Nephron (organoid): ENCODE data around the gene ANAPC2.

Source experiments
- H3K27ac Mint-ChIP-seq, 3 experiments: 2 replicates each; pipeline ENCODE4 v1.8.0; 2020; ENCODE audit warnings: mixed read lengths in 3 of 3, mild to moderate bottlenecking in 2 of 3, moderate library complexity in 1 of 3
- H3K27me3 Mint-ChIP-seq: 2 replicates; pipeline ENCODE4 v1.8.0; 2021; ENCODE audit warnings: low read depth, mild to moderate bottlenecking, moderate library complexity, mixed read lengths
- H3K36me3 Mint-ChIP-seq: 2 replicates; pipeline ENCODE4 v1.8.0; 2020; ENCODE audit warnings: low read depth, mixed read lengths
- H3K4me1 Mint-ChIP-seq: 2 replicates; pipeline ENCODE4 v1.8.0; 2020; ENCODE audit warnings: mixed read lengths
- H3K4me3 Mint-ChIP-seq, 3 experiments: 2 replicates each; pipeline ENCODE4 v1.8.0; 2020; ENCODE audit warnings: mild to moderate bottlenecking in 3 of 3, mixed read lengths in 3 of 3, moderate library complexity in 2 of 3
- H3K9me3 Mint-ChIP-seq: 2 replicates; pipeline ENCODE4 v1.8.0; 2020; ENCODE audit warnings: mixed read lengths
- TF ChIP-seq, protein P1 (sequence below), 3 experiments: fragments of 200-600 bp; sonication (generic); IDR thresholded peaks; one replicate each; pipeline ENCODE4 v1.5.0; 2021; ENCODE audit warnings: antibody characterized with exemption in 3 of 3; ENCODE audit not compliant: unreplicated experiment in 3 of 3

ANAPC2 gene

DNA sequence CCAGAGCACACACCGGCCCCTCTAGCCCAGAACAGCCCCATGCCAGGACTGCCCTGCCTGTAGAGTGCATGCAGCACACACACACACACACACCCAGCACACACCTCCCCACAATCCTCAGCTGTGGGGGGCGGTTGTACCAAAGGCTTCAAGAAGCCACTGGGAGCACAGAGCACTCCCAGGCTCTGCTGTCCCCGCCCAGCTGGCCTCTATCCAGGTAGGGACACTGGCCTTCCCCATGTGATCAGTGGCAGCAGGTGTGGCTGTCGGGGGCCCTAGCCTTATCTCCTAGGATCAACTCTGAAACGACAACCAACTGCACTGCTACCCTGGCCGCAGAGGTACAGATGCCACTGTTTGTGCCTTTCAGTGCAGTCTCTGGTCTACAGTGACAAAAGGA is 2.0 kb downstream of the ANAPC2 start:
- Mint-ChIP-seq H3K4me3 (peak overlapping the region; percentile 91 to 95 (median 94)), H3K27me3 (no peaks in the 10 kb centered on the region), H3K27ac (no peak overlapping the region), H3K36me3 (peaks cover 11% of the 10 kb centered on the region), H3K4me1 (peaks cover 32% of the 10 kb centered on the region), H3K9me3 (no peaks in the 10 kb centered on the region)
- TF ChIP-seq, protein P1, sequence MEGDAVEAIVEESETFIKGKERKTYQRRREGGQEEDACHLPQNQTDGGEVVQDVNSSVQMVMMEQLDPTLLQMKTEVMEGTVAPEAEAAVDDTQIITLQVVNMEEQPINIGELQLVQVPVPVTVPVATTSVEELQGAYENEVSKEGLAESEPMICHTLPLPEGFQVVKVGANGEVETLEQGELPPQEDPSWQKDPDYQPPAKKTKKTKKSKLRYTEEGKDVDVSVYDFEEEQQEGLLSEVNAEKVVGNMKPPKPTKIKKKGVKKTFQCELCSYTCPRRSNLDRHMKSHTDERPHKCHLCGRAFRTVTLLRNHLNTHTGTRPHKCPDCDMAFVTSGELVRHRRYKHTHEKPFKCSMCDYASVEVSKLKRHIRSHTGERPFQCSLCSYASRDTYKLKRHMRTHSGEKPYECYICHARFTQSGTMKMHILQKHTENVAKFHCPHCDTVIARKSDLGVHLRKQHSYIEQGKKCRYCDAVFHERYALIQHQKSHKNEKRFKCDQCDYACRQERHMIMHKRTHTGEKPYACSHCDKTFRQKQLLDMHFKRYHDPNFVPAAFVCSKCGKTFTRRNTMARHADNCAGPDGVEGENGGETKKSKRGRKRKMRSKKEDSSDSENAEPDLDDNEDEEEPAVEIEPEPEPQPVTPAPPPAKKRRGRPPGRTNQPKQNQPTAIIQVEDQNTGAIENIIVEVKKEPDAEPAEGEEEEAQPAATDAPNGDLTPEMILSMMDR (IDR thresholded peaks at IDR 0.05; ENCODE audit: unreplicated experiment in 3 of 3): no peak

DNA sequence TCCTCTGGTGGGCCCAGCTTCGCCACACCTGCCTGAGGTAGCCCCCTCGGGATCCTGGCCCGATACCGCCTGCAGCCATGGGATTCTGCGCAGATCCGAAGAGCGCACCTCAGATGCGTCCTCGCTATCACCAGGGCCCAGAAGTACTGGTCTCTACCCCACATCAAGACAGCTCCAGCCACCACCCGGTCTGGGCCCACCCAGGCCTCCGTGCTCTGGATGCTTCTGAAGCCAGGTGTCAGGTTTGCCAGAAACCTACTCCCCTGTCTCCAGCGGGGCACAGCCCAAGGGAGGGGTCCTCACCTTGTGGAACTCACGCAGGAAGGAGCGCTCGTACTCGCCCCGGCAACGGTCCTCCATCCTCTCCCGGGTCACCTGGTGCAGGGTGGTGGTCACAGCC is 2.4 kb downstream of the ANAPC2 start:
- H3K27ac Mint-ChIP-seq: no peak overlapping the region
- TF ChIP-seq, protein P1 (IDR thresholded peaks at IDR 0.05; ENCODE audit: unreplicated experiment in 3 of 3): no peak
- H3K4me3 Mint-ChIP-seq: peak overlapping the region; percentile 91 to 95 (median 94)
- peaks cover 30% of the 10 kb centered on the region for H3K4me1 Mint-ChIP-seq
- H3K27me3 Mint-ChIP-seq: no peaks in the 10 kb centered on the region
- H3K36me3 Mint-ChIP-seq: peaks cover 11% of the 10 kb centered on the region
- no peaks in the 10 kb centered on the region for H3K9me3 Mint-ChIP-seq

DNA sequence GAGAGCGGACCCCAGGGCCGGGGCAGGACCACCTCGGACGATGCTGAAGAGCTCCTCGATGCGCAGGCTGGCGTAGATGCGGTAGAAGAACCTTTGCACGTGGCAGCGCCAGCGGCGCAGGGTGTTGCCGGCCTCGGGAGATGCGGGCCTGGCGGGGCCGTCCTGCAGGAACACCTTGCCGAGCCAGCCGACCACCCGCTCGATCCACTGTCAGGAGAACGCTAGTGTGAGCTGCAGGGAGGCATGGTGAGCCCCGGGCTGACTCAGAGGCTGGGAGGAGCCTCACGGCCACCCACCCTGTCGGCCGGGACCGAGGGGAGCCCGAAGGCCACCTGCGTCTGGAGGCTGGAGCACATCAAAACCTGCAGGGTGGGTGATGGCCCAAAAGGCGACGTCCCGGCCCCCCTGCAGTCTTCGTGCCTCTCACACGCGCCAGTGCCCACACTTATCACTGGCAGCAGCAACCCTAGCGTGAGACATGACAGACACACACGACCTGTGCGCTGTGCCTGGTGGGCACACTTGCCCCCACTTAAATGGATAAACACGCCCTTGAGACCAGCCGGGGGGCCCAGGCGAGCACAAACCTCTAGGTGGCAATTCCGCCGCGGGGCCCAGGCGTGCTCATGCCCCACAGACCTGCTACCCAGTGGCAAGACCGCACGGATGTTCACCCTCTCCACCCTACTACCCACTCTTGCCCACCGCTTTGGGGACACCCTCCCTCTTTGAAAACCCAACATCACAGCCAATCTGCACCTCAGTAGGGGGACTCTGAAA is 3.3 kb downstream of the ANAPC2 start:
- Mint-ChIP-seq H3K9me3 (no peaks in the 10 kb centered on the region), H3K4me1 (peaks cover 24% of the 10 kb centered on the region), H3K4me3 (no peak overlapping the region), H3K27me3 (no peaks in the 10 kb centered on the region), H3K36me3 (peaks cover 11% of the 10 kb centered on the region), H3K27ac (no peak overlapping the region)
- TF ChIP-seq, protein P1 (IDR thresholded peaks at IDR 0.05; ENCODE audit: unreplicated experiment in 3 of 3): no peak

DNA sequence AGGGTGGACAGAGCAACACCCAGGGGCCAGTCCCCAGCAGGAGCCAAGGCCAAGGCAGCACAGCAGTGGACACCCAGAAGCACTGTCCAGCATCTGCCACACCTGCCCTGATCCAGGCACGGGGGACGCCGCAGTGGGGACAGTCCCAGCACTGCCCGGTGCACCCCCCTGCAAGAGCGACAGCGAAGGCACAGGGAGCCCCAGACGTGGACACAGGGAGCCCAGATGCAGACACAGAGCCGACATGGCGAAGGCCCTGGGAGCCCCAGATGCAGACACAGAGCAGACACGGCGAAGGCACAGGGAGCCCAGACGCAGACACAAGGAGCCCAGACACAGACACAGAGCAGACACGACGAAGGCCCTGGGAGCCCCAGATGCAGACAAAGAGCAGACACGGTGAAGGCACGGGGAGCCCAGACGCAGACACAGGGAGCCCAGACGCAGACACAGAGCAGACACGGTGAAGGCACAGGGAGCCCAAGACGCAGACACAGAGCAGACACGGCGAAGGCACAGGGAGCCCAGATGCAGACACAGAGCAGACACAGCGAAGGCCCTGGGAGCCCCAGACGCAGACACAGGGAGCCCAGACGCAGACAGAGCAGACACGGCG is 4.3 kb downstream of the ANAPC2 start:
- no peak overlapping the region for H3K27ac Mint-ChIP-seq
- no peaks in the 10 kb centered on the region for H3K27me3 Mint-ChIP-seq
- H3K4me1 Mint-ChIP-seq: peaks cover 17% of the 10 kb centered on the region
- H3K9me3 Mint-ChIP-seq: no peaks in the 10 kb centered on the region
- H3K4me3 Mint-ChIP-seq: peak overlapping the region; percentile 46 to 78 (median 71)
- TF ChIP-seq, protein P1 (IDR thresholded peaks at IDR 0.05; ENCODE audit: unreplicated experiment in 3 of 3): no peak
- peaks cover 14% of the 10 kb centered on the region for H3K36me3 Mint-ChIP-seq

DNA sequence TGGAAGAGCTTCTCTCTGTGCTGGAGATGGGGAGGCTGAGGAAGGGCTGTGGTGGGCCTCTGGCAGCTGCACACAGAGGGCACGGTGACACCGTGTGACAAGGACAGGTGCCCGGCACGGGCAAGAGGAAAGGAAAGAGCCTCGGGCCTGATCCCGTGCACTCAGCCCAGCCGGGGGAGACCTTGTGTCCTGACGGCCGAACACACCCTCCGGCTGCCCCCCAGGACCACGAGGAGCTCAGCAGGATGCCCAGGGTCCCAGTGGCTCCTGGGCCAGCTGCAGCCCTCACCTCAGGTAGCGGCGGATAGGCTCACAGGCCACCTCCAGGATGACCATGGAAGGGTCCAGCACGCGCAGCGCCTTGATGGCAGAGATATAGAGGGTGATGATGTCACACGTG is 5.5 kb downstream of the ANAPC2 start:
- TF ChIP-seq, protein P1 (IDR thresholded peaks at IDR 0.05; ENCODE audit: unreplicated experiment in 3 of 3): no peak
- Mint-ChIP-seq H3K4me1 (peaks cover 13% of the 10 kb centered on the region), H3K27me3 (no peaks in the 10 kb centered on the region), H3K27ac (no peak overlapping the region), H3K9me3 (no peaks in the 10 kb centered on the region), H3K4me3 (no peak overlapping the region), H3K36me3 (peaks cover 14% of the 10 kb centered on the region)
